ENCODE results near the gene SMIM41.

The SMIM41 gene

GRCh38 chr12:52050116-52050757, 29.3 kb upstream of the SMIM41 start:
- Histone ChIP-seq H3K4me1 (ENCODE audit: control insufficient read depth, low read length) (peaks cover 40% of the 10 kb centered on the region), H4K20me1 (ENCODE audit: control insufficient read depth, insufficient read depth, low read depth, low read length) (peaks cover 6% of the 10 kb centered on the region), H3K9me3 (ENCODE audit: control insufficient read depth, insufficient read depth, low read length) (no peaks in the 10 kb centered on the region), H3K27me3 (ENCODE audit: control insufficient read depth, low read length) (no peaks in the 10 kb centered on the region), H3K79me2 (ENCODE audit: control insufficient read depth, low read length) (peaks cover 15% of the 10 kb centered on the region), H3K9me2 (replicated peaks; ENCODE audit: control insufficient read depth, low read length) (no peaks in the 10 kb centered on the region), H3K4me2 (ENCODE audit: low read length) (peak overlapping the region; percentile 99), H3K27ac (ENCODE audit: low read depth, low read length) (peak overlapping the region; percentile 54), H3F3A (ENCODE audit: control insufficient read depth, insufficient read depth) (no peaks in the 10 kb centered on the region), H3K36me3 (ENCODE audit: control insufficient read depth, low read length) (peaks cover 12% of the 10 kb centered on the region), H3K4me3 (ENCODE audit: low read length) (peak overlapping the region; percentile 86)
- TF ChIP-seq EZH2phosphoT487 (IDR thresholded peaks at IDR 0.05; ENCODE audit: borderline replicate concordance, low read length), result no peak
- peak; percentile 10 for TF ChIP-seq CTCF (IDR thresholded peaks at IDR 0.05; ENCODE audit: low read depth, low read length, poor library complexity, severe bottlenecking)

- no peaks in the 10 kb centered on the region for H3F3A ChIP-seq (ENCODE audit: control insufficient read depth, insufficient read depth)
- peaks cover 15% of the 10 kb centered on the region for H3K79me2 ChIP-seq (ENCODE audit: control insufficient read depth, low read length)
- H4K20me1 ChIP-seq (ENCODE audit: control insufficient read depth, insufficient read depth, low read depth, low read length), result peaks cover 6% of the 10 kb centered on the region
- H3K4me1 ChIP-seq (ENCODE audit: control insufficient read depth, low read length), result peaks cover 33% of the 10 kb centered on the region
- no peaks in the 10 kb centered on the region for H3K27me3 ChIP-seq (ENCODE audit: control insufficient read depth, low read length)
- H3K9me2 ChIP-seq (replicated peaks; ENCODE audit: control insufficient read depth, low read length), result no peaks in the 10 kb centered on the region
- no peaks in the 10 kb centered on the region for H3K9me3 ChIP-seq (ENCODE audit: control insufficient read depth, insufficient read depth, low read length)
- H3K27ac ChIP-seq (ENCODE audit: low read depth, low read length), result peak within 1 kb of the TSS; percentile 54
- peaks cover 12% of the 10 kb centered on the region for H3K36me3 ChIP-seq (ENCODE audit: control insufficient read depth, low read length)
- H3K4me2 ChIP-seq (ENCODE audit: low read length), result peak within 1 kb of the TSS; percentile 99
- TF ChIP-seq EZH2phosphoT487 (IDR thresholded peaks at IDR 0.05; ENCODE audit: borderline replicate concordance, low read length), result no peak
- peak; percentile 40 for TF ChIP-seq CTCF (IDR thresholded peaks at IDR 0.05; ENCODE audit: low read depth, low read length, poor library complexity, severe bottlenecking)
- peak within 1 kb of the TSS; percentile 86 for H3K4me3 ChIP-seq (ENCODE audit: low read length)
These were observed 28.6 kb upstream of the SMIM41 start, which contains the start of gene NR4A1 for GRCh38 chr12:52050758-52051541. Gene NR4A1, plus strand, starts transcription at chr12:52051442. Its CDS starts 2,887 bp downstream, at chr12:52054329.

GRCh38 chr12:52052468-52053186, 26.9 kb upstream of the SMIM41 start:
- TF ChIP-seq EZH2phosphoT487 (IDR thresholded peaks at IDR 0.05; ENCODE audit: borderline replicate concordance, low read length) (no peak), CTCF (IDR thresholded peaks at IDR 0.05; ENCODE audit: low read depth, low read length, poor library complexity, severe bottlenecking) (no peak)
- peaks cover 6% of the 10 kb centered on the region for H4K20me1 ChIP-seq (ENCODE audit: control insufficient read depth, insufficient read depth, low read depth, low read length)
- no peaks in the 10 kb centered on the region for H3K27me3 ChIP-seq (ENCODE audit: control insufficient read depth, low read length)
- H3K36me3 ChIP-seq (ENCODE audit: control insufficient read depth, low read length), result peaks cover 24% of the 10 kb centered on the region
- H3K4me3 ChIP-seq (ENCODE audit: low read length), result peak overlapping the region; percentile 86
- no peaks in the 10 kb centered on the region for H3F3A ChIP-seq (ENCODE audit: control insufficient read depth, insufficient read depth)
- H3K9me2 ChIP-seq (replicated peaks; ENCODE audit: control insufficient read depth, low read length), result no peaks in the 10 kb centered on the region
- H3K27ac ChIP-seq (ENCODE audit: low read depth, low read length), result no peak overlapping the region
- no peaks in the 10 kb centered on the region for H3K9me3 ChIP-seq (ENCODE audit: control insufficient read depth, insufficient read depth, low read length)
- peak overlapping the region; percentile 99 for H3K4me2 ChIP-seq (ENCODE audit: low read length)
- H3K4me1 ChIP-seq (ENCODE audit: control insufficient read depth, low read length), result peaks cover 32% of the 10 kb centered on the region
- H3K79me2 ChIP-seq (ENCODE audit: control insufficient read depth, low read length), result peaks cover 15% of the 10 kb centered on the region

Data from DOHH2 (cell line).